ENCODE measurements around the gene GRM1.

Gene GRM1

DNA sequence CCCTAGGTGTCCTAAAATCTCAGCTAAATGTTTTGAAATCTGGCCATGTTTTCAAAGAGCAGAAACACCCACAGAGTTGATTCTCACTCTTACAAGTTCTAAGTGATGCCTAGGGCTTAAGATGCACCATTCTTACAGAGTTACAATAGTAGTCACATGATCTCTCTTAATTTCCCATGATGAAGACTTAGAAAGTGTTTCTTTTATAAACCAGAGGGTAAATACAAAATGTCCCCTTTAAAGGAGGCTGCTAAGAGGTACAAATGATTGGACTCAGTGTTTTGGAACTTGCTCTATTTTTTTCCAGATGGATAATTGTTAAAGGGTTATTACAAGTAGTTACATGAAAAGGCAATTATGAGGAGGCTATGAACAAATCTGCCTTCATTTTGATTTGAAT lies 244.6 kb downstream of the GRM1 start:
- DNase-seq (ENCODE audit: low spot score) = no peak

DNA sequence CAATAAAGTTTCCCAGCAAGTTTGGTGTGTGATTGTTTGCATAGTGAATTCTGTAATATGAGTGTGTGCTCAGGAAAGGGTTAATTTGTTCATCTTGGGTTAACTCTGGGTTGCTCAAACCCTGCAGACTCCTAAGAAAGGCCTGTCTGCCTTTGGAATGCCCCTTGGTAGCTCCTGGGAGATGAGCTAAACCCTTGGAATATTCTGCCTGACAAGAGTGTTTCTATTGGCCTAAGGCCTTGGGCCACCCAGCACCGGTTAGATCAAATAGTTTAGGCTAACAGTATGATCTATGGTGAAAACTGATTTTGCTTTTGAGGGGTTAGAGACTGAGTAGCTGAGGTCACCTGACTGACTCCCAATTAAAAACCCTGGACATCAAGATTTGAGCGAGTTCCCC lies 248.3 kb downstream of the GRM1 start:
- no peak for DNase-seq (ENCODE audit: low spot score)

DNA sequence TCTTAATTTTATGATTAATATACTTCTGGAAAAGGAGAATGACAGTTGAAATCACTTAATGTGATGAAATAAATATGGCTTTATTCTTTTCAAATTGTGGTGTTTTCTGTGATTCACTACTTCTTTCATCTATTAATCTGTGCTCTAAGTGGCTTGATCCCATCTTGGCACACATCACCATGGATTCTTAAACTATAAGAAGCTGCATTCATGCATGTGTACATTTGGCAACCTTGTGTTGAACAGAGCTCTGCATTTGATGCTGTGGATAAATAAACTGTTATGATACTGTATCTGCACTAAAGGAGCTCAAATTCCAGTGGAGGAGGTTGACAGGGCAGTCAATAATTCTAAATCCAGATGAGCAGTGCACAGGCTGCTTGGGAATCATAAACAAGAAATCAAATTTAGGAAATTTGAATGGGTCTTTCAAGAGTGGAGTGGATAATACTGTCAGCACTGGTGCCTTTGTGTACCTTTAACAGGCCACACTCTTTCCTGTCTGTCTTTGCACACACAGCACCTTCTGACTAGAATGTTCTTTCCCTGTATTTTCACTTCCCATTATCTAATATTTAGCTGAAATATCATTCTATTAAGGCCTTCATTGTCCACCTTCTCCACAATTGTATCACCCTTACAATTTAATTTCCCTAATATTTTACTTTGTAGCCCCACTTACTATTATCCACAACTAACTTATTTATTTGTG lies 252.9 kb downstream of the GRM1 start:
- no peak for DNase-seq (ENCODE audit: low spot score)

DNA sequence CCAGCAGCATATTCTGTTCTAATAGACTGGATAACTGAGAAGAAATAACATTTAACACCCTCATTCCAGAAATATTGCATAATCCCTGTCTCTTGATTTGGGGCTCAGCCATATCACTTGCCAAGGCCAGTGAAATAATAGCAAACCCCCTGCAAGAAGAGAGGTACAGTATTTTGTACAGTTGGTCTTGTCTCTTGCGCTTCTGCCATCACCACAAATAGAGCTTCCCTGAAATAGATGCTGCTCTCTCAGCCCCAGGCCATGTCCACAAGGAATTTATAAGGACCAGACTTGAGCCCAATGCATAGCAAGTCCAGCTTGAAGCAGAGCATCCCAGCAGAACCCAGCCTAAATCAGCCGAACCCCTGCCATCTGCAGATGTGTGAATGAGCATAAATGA lies 254.0 kb downstream of the GRM1 start:
- DNase-seq (ENCODE audit: low spot score) = no peak

DNA sequence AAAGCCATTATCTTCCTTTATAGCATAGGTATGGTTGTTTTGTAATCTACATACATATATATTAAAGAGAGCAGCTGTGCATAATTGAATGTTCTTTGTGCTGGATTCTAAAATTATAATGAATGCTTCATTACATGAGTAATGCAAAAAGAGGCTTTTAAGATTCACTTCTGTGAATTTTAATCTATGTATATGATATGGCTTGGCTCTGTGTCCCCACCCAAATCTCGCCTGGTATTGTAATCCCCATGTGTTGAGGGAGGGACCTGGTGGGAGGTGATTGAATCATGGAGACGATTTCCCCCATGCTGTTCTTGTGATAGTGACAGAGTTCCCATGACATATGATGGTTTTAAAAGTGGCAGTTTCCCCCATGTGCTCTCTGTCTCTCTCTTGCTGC lies 255.4 kb downstream of the GRM1 start:
- no peak for DNase-seq (ENCODE audit: low spot score)

DNA sequence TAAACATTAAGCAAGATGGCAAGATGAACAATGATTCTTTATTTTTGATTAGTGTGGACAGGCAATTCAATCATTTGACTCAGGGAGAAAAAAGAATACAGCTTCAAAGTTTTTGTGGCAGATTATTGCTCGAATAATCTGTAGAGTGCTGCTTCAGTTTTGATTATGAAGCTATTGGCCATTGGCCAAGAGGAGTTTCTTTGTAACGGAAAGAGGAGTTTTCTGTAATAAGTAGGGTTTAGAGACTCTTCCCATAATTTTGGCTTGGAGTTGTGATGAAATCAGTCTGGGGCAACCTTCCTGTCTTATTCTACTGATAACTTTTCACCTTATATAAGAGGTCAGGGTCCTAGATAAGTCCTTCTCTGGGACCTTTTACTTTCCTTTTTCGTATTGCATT lies 258.1 kb downstream of the GRM1 start:
- no peak for DNase-seq (ENCODE audit: low spot score)

DNA sequence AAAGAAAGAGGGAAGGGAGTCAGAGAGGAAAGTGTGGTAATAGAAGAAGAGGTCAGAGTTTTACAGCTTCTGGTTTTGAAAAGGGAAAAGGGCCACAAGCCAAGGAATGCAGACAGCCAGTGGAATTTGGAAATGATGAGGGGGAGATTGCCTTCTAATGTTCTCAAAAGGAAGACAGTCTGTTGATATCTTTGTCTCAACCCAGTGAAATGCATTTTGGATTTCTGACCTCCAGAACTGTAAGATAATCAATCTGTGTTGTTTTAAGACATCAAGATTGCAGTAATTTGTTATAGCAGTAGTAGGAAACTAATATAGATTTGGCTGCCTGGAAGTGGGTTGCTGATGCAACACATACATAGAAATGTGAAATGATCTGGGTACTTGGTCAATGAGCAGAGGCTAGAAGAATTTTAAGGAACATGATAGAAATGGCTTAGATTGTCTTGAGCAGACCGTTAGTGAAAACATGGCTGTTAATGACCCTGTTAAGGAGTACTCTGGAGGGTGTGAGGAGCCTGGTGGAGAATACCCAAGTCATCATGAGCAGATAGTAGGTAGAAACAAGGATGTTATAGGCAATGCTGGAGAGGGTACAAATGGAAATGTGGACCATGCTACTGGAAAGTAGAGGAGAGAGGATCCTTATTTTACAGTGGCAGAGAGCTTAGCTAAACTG lies 259.0 kb downstream of the GRM1 start:
- no peak for DNase-seq (ENCODE audit: low spot score)

DNA sequence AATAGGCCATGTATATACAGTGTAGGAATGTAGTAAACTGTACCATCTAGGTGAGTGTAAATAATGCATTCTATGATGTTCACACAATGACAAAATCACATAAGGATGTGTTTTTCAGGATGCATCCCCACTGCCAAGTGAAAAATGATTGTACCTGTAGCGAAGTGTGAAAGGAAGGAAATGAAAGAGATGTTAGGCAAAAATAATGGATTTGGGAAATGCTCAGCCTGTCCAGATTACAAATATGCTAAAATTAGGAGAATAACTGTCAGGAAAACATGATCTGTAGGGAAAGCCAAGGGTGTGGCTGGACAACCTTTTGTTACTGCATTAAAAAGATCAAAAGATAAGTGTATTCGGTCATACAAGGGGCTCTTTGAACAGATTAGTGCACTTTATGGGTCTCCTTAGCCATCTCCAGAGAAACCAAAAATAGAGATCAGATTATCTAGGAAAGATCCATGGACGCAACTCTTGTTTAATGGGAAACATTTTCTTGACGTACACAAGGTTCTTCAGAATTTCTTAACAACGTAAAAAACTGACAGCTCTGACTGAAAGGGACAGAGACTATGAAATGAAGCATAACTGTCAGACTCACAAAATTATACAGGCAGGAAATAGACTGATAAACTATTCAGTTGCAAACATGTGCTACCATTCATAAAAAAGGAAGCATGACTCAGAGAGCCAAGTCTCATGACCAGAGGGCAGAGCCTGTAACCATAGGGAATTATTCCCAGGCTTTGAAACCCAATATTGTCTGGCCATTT lies 261.1 kb downstream of the GRM1 start:
- DNase-seq (ENCODE audit: low spot score) = no peak

DNA sequence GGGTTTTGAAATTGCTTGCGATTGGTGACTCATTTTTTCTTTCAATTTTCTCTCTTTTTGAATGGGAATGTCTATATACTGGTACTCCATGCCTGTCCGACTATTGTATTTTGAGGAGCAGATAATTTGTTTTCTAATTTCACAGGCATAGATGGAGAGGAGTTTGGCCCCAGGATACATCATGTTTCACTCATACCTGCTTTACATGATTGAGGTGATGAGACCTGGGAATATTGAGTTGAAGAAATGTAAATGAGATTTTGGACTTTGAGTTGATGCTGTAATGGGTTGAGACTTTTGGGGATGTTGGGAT lies 261.7 kb downstream of the GRM1 start:
- DNase-seq (ENCODE audit: low spot score) = no peak

DNA sequence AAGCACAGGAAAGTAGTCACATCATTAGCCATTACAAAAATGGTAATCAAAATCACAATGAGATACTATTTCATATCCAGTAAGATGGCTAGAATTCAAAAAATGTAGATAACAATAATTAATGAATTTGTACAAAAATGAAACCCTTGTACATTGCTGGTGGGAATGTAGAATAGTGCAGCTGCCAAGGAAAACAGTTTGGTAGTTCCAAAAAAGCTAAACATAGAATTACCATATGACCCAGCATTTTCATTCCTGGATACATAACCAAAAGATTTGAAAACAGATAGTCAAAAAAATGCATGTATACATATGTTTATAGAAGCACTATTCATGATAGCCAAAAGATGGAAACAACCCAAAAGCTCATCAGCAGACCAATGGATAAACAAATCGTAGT lies 263.6 kb downstream of the GRM1 start:
- DNase-seq (ENCODE audit: low spot score) = no peak

DNA sequence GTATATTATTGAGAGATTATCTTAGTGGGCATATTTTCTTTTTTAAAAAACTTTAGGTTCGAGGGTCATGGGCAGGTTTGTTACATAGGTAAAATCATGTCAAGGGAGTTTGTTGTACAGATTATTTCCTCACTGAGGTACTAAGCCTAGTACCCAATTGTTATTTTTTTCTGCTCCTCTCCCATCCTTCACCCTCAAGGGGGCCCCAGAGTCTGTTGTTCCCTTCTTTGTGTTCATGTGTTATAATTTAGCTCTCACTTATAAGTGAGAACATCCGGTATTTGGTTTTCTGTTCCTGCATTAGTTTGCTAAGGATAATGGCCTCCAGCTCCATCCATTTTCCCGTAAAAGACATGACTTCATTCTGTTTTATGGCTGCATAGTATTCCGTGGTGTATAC lies 266.8 kb downstream of the GRM1 start:
- DNase-seq (ENCODE audit: low spot score) = no peak

DNA sequence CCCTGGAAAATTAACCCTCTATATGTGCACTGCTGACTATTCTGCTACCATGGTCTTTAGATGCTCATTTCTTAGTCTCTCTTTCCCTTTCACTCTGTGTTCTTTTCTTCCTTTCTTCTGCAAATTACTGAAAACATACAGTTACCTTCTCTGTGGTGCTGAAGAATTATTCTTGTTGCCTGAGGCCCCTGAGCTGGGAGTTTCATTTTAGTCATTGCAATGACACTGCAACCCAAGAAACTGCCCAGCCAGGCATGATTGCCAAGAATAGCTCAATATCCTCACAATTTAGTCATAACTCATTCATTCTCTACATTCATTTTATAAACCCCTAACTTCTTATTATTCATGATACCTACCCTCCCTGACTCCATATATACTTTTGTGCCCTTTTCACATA lies 269.0 kb downstream of the GRM1 start:
- no peak for DNase-seq (ENCODE audit: low spot score)

DNA sequence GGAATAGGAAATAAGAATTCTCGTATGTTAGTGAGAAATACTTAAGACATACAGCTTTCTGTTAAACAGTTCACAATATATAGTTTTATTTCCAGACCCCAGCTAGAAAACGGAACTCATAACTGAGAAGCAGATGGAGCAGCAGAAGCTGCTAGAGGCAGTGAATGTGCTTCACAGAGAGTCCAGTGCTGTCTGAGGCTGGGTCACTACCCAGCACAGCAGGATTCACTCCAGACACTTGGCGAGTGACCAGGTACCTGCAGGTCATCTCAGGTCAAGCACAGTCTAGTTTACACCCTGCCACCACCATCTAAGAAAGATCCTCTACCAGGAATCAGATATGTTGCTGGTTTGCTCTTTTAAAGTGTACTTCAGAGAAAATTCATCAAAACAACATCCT lies 271.7 kb downstream of the GRM1 start:
- no peak for DNase-seq (ENCODE audit: low spot score)

DNA sequence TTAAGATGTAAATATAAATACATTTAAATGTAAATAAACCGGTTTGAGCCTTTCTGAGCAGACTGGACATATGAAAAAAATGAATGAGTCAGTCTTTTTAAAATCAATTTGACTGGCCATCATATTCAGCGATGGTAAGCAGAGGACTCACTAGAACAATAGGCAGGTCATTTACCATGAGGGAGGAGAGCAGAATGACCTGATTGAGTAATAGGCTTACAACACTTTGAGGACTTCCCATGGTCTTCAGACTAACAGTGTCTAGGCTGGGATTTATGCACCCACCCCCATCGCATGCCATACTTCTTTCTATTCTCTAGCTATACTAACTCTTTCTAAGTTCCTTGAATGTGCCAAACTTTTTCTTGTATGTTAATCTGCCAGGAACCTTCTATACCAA lies 272.9 kb downstream of the GRM1 start:
- DNase-seq (ENCODE audit: low spot score) = no peak

DNA sequence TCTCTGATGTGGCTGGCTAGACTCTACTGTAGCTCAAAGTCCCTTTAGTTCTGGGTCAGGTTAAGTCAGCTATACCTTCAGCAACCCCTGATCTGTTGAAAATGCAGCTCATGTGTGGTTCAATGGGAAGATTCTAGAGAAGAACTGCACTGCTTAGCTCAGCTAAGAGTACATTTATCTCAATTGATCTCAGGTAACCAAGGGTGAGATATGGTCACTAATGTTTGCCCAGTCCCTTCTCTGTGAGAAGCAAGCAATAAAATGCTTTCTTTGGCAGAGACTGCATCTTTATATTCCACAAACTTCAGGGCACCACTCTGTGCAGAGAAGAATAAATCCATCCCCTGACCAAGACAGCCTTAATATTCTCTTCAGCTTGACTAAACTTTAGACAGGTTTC lies 274.1 kb downstream of the GRM1 start:
- DNase-seq (ENCODE audit: low spot score) = no peak

DNA sequence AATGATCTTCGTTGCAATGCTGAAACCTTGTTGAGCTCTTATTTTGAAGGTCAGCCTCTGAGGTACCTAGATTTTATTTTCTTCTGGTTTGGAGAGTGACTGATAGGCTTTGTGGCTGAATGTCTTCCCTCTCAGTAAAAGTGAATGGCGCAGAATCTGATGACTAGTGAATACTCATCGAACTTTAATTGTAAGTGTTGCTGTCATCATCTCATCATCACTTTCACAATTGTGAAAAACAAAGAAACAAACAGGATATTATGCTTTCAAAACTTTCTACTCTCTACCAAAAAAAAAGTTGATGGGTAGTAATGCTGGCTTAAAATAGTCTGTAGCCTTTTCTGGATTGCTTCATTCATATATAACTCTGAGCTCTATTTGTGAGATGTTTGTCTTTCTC lies 275.3 kb downstream of the GRM1 start:
- DNase-seq (ENCODE audit: low spot score) = no peak

DNA sequence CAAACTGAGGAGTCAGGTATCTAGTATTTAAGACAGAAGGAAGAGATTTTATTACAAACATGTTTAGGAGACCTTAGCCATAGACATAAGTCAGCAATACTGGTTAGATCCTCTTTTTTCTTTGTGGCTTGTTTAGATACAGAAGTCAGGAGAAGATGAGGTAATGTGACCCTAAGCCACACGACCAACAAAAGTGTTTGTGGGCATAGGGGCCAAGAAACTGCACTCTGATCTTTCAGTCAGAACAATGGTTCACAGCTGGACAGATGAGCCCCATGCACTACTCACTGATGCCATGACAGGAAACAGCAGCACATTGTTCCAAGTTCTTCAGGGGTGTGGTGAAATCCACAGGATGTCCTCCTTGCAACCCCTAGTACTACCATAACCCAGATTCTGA lies 276.2 kb downstream of the GRM1 start:
- DNase-seq (ENCODE audit: low spot score) = no peak

DNA sequence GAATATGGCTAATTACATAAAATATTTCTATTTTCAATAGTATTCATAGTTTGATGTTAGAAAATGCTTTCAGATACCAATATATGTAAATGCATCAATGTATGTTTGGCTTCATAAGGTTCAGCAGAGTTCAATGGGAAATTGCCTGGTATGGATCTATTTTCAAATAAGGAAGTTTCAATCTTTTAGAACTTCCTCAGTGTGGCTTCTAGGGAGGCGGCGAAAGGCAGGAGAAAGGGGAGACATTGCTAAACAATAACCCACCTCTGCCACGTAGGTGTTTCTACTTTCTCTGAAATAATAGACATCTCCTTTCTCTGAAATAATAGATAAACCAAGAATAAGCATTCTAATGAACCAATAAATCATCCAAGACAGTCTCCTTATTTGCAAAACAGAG lies 277.1 kb downstream of the GRM1 start:
- DNase-seq (ENCODE audit: low spot score) = no peak

DNA sequence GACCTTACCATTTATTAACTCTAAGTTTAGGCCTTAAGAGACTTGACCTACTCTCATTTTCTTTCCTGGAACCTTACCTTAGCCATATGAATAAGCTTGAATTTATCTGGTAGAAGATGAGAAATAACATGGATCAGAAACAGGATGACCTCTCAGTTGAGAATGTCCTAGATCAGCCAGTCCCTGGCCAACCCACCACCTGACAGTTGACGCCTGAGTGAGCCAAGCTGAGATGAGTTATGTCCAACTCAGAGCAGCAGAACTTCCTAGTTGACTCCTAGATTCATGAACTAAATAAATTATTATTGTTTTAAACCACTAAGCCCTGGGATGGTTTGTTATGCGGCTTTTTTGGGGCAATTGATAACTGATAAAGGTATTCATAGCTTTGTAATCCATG lies 281.8 kb downstream of the GRM1 start:
- DNase-seq (ENCODE audit: low spot score) = no peak

DNA sequence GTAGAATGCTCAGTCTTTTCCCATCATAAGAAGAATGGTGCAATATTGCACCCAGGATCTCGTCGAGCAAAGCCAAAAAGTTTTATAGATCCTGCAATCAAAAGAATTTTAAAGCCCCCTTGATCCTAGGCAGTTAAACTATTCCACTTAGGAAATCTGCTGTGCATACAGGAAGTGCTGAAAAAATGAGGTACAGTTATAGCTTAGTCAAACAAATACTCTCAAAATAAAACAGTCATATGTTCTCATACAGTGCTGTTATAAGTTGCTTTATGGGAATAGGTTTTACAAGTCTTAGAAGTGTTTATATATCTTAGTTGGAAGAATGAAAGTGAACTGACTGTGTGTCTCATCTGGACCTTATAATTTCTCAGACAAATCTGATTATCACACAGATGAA lies 282.2 kb downstream of the GRM1 start:
- DNase-seq (ENCODE audit: low spot score) = no peak

DNA sequence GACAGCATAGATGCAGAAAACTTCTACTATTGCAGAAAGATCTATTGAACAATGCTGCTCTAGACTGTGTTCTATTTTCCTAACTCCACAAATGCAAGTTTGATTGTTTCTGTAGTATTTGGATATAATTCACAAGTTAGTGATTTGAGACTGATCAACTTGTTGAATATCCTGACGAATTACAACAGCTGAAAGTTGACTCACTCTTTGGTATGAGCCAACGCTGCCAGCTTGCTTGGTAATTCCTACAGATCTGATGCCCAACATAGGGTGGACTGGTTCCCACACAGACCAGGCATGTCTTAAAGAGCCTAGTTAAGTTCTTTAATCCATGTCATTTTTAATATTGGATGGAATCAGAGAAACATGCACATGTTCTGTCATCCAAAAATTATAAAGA lies 283.7 kb downstream of the GRM1 start:
- DNase-seq (ENCODE audit: low spot score) = no peak

DNA sequence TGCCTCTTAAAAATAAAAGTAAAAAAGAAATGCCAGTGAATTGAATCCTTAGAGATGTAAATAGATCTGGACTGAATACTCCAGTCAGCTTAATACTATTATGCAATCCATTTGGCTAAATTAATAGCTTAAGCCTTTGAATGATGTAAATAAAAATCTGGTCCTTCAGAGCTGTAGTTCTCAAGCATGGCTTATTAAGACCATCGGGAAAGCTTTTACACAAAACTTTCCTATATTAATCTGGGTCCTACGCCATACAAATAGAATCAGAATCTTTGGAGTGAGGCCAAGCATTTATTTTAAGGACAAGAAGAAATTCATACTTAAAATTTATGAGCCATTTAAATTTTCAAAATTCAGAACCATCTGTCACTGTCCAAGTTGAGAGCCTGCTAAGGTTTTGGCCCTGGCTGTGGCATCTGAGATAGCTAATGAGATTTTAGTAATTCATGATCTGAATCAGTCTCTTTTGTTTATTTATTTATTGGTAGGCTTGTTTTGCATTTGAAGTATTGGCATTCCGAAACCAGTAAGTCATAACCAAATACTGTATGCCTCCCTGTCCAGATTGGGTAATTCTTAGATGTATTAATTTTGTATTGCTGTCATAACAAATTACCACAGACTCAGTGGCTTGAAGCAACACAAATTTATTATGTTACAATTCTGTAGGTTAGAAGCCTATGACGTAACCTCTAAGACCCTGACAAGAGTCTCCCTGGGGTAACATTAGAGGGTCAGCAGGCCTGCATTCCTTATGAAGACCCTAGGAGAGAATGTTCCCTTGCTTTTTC lies 286.7 kb downstream of the GRM1 start:
- DNase-seq (ENCODE audit: low spot score) = no peak

DNA sequence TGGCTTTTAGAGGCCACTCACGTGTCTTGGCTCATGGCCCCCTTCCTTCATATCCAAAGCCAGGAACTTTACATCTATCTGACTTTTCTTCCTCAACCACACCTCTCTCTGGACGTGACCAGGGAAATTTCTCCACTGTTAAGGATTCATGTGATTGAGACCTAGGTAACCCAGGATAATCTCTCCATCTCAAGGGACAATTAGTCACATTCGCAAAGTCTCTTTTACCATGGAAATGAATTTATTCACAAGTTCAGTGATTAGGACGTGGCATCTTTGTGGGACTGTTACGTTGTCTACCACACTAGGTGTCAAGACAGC lies 287.3 kb downstream of the GRM1 start:
- DNase-seq (ENCODE audit: low spot score) = no peak
